Fibroblast of mammary gland (primary cell): ENCODE data around the gene BCL2.

Source experiments
- DNase-seq: peaks from one replicate; pipeline ENCODE4 v3.0.0-alpha.2; 2010; ENCODE audit warnings: low read depth
- H3K4me3 ChIP-seq: 2 replicates; pipeline ENCODE4 v1.5.1; 2011; ENCODE audit warnings: low read depth, mild to moderate bottlenecking, low read length, moderate library complexity; ENCODE audit not compliant: control insufficient read depth
- TF ChIP-seq, protein P1 (sequence below): conservative IDR thresholded peaks from 2 replicates; pipeline ENCODE4 v1.5.1; 2011; ENCODE audit warnings: low read depth, low read length, inconsistent platforms; ENCODE audit not compliant: control insufficient read depth, insufficient read depth

Gene BCL2

DNA sequence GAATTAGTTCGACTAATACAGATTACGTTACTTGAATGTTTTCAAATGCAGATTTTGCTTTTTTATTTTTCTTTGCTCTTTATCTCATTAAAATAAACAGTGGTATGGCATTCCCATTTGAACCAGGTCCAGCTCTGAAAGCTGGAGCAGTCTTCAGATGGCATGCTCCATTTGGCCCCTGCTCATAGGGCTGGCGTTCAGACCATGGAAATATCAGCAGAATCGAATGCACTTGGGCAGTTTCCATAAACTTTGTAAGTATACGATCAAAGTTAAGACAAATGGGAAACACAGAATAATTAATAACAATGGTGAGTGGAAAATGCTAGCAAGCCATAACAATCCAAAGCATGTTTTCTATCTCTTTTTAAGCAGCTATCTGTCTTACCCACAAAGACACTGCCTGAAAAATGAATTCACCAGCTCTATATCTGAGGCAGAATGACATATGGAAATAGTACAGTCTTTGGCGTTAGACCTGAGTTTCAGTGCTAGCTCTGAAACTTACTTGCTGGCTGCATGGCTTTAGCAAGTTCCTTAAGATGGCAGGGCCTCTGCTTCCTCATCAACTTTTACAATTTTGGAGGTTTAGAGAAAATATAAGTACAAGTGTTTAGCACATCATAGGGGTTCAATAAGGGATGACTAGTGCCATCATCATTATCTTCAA, 131.6 kb downstream of the BCL2 start:
- H3K4me3 ChIP-seq = no peak overlapping the region
- no peak for DNase-seq
- TF ChIP-seq, protein P1, sequence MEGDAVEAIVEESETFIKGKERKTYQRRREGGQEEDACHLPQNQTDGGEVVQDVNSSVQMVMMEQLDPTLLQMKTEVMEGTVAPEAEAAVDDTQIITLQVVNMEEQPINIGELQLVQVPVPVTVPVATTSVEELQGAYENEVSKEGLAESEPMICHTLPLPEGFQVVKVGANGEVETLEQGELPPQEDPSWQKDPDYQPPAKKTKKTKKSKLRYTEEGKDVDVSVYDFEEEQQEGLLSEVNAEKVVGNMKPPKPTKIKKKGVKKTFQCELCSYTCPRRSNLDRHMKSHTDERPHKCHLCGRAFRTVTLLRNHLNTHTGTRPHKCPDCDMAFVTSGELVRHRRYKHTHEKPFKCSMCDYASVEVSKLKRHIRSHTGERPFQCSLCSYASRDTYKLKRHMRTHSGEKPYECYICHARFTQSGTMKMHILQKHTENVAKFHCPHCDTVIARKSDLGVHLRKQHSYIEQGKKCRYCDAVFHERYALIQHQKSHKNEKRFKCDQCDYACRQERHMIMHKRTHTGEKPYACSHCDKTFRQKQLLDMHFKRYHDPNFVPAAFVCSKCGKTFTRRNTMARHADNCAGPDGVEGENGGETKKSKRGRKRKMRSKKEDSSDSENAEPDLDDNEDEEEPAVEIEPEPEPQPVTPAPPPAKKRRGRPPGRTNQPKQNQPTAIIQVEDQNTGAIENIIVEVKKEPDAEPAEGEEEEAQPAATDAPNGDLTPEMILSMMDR = no peak

DNA sequence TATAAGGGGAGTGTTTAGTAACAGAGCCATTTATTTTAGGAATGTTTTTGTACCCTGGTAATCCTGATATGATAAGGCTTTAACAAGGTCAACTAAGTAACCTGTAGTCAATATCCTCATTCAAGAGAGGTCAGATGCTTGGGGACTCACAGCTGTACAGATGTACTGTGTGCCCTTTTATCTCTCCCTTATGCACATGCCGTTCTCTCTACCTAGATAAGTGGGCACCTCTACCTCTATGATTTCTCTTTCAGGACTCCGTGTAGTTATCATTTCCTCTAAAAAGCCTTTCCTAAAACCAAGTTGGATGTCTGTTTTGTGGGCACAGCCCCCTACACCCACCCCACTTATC, 132.4 kb downstream of the BCL2 start:
- TF ChIP-seq, protein P1 = no peak
- DNase-seq = no peak
- H3K4me3 ChIP-seq = no peak overlapping the region

DNA sequence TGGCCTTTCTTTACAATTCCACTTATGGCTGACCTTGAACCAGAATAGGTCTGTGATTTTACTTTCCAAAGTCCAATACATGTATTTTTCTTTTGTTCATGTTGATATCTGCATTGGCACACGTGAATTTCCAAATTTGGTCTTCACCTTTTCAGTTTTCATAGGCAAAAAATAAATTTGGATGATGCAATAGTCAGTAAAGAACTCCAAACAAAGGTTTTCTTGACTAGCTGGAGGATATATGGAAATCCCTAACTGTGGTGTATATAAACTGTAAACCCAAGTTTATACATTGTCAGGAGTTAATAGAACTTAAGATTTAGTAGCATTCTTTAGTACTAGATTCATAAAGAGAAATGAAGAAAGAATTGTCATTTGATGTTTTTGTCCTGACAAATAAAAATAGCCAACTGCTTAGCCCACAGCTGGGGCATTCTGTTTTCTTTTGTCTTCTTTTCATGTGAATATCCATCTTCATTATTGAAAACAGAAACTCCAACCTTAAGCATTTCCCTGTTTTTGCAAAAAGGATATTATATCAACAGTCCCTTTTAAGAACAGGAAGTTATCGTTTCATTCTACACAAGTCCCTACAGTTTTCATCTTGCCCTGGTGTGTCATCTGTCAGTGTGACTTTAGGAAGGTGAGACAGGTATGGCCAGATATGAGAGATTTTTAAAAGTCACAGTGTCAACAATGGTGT, 132.9 kb downstream of the BCL2 start:
- DNase-seq = no peak
- TF ChIP-seq, protein P1 = no peak
- H3K4me3 ChIP-seq = no peak overlapping the region

DNA sequence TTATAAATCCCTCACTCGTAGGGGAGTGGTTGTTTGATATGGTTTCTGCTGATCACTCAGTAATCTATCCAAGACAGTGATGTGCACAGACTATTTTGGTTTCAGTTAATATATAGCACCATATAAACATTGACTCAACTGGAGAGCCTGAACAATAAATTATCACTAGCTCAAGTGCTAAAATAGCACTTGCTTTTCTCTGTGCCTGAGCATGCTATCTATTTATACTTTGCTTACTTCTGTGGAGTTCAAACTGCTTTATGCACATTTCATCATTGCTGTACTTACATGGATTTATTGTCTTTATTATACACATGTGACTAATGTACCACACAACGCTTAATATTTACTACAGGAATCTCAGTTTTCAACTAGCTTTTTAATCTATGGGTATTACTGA, 133.6 kb downstream of the BCL2 start:
- TF ChIP-seq, protein P1 = no peak
- no peak for DNase-seq
- H3K4me3 ChIP-seq = no peak overlapping the region

DNA sequence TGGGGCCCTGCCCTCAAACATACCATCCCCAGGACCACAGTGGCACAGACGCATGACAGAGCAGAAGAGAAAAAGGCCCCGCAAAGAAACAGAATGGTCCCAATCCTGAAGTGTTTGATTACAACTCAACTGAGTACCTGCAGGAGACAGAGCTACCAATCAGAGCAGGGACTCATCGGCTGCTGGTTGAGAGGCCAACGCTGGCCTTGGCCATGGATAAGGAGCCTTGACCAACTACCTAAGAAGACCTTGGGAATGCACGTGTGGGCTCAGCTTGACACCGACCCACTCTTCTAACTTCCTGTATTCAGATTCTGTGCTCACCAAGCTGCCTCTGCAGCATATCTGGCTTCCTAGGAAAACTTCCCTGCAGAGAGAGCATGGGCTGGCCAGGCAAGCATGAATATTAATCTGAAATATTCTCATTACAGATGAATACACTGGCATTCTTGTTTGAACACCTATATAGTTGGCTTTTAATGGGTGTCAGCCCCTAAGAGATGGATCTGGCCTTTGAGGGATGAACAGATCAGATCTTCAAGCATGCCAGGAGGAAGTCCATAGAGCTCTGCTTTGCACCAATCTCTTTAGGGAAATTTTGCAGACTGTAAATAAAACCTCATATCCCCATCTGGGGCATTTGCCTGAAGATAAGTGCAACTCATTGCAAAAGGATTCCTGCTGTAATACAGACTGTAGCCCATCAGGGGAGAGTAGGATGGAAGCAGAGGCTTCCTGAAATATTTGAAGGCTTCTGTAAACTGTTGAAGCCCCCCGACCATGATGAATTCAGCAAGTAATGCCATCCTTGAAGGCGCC, 135.4 kb downstream of the BCL2 start:
- TF ChIP-seq, protein P1 = no peak
- H3K4me3 ChIP-seq = no peak overlapping the region
- no peak for DNase-seq

DNA sequence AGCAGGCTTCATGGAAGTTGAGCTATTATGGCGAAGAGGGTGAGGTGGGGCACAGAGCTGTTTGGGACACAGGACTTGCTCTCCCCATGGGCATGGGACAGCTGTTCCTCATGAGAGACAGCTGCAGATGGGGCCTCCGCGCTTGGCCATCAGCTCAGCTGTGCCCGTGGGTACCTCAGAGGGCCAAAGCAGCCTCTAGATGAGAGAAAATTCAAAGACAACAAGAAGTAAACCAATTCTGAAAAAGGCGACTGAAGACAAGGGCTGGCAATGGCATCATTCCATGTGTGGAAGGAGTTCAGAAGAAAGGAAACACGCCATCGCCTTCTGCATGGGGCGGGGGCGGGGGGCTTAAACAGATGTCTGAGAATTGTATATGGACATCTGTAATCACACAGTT, 136.2 kb downstream of the BCL2 start:
- DNase-seq = no peak
- TF ChIP-seq, protein P1 = no peak
- H3K4me3 ChIP-seq = no peak overlapping the region
